Measurements from ENCODE around the gene FZR1.

FZR1 gene

DNA sequence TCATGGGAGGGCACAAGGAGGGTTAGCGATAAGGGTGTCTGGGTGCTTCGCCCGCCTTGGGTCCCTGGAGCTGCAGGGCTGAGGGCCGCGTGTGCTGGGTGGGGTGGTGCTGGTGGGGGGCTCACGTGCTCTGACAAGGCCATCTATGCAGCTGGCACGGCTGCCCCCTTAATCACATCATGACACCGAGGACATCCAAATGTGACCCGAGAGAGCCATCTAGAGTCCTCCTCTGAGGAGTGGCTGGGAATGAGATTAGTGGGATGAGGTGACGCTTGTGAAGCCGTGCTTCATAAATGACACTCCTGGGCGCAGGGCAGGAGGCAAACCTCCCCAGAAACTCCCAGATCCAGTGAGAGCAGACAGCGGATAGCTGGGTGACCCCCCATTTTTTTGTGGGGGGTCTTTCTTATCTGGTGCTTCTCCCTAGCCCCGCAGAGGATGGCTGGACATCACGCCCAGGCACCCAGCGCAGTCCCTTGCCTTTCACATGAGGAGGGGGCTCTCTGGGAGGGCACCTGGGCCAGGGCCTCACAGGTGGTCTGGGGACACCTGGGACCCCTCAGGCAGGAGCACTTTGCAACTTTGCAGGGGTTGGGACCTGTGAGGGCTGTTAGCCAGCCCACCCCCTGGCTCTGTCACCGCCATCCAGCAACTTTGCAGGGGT lies 6.6 kb downstream of the FZR1 start:
- DNase-seq (ENCODE audit: extremely low read depth in 1 of 2, low read depth in 1 of 2), result no peak

DNA sequence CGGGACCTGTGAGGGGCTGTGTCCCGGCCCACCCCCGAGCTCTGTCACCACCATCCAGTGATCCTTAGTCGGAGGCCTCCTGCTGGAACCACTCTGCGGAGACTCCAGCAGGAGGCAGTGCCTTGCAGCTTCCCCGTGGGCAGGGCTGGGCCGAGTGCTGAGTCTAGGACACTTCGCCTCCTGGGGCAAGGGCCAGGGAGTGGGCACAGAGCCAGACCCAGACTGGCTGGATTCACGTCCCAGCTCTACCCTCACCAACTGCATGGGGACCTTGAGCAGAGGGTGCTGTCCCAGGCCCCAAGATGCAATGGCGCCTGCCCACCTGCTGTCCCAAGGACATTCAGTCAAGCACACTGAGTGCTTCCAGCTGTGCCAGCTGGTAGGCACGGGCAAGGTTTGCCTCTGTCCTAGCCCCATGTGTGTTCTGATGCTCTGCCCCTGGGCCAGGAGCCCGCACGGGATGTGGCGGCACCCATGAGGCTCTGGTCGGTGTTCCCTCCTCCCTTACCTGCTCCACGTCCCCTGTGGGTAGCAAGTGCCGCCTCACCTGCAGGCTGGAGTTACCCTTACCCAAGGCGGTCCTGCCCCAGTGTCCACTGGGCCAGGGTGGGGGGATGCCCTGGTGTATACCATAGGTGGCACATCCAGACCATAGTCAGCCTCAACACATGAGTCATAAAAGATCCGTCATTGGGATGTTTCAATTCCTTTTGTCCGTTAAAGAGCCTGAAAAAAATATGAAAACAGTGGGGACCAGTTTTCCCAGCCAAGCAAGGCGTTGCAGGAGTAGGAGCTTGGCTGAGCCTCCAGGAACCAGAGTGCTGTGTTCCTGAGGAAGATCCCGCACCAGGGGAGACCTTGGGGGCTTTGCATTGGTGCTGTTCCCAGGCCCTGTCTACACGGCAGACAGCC lies 7.4 kb downstream of the FZR1 start:
- no peak for DNase-seq (ENCODE audit: extremely low read depth in 1 of 2, low read depth in 1 of 2)

DNA sequence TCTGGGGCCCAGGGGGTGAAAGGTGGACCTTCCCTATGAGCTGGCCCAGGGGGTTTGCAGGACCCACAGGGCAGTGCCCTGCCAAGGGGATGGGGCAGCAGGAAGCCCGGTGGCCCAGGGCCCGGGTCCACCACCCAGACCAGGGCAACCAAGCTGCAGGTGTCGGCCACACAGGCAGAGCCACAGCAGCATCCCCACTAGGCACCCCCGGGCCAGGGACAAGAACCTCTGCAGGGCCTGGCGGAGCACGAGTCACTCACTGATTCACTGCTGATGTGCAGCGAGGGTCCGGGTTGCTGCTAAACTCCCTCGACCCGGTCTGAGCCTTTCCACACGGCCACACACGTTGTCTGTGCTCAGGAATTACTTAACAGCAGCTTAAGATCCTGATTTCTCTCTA lies 8.8 kb downstream of the FZR1 start:
- DNase-seq (ENCODE audit: extremely low read depth in 1 of 2, low read depth in 1 of 2), result no peak

DNA sequence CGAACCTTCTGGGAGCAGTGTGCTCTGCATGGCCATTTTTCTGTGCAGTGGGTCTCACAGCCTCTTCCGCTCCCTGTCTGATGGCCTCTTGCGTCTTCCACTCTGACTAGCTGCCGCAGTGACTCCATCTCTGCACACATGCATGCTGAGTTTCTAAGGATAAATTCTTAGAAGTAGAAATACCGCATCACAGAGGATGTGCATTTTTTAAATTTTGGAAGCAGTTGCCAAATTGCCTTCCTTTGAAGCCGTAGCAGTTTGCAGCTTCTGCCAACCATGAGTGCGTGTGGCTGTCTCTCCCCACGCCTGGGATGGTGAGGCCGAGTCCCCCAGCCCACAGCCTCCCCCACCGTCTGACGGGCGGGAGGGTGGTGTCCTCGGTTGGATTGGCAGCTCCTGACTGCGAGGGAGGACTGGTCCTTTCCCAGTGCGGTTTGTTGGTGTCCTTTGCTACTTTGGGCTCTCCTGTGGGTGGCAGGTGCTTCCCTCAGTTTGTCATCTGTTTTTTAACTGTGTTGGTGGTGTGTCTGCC lies 9.8 kb downstream of the FZR1 start:
- no peak for DNase-seq (ENCODE audit: extremely low read depth in 1 of 2, low read depth in 1 of 2)

DNA sequence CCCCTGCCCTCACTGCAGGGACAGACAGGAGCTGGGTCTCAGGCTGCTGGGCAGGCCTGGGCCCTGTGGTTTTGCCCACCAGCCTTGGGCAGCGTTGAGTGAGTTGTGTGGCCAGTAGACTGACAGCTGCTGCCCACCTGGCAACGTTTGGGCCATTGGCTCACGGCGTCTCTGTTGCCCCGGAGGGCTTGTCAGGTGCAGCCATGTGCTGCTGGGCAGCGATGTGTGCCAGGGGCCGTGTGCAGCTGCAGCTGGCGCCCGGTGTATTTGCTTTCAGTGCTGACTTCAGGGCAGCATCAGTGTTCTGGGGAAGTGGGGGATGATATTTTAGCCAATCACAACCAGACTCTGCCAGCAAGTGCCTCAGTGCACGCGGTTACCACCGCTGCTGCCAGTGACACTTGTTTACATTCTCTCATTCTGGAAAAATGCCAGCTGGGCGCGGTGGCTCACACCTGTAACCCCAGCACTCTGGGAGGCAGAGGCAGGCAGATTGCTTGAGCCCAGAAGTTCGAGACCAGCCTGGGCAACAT lies 10.6 kb downstream of the FZR1 start:
- no peak for DNase-seq (ENCODE audit: extremely low read depth in 1 of 2, low read depth in 1 of 2)

DNA sequence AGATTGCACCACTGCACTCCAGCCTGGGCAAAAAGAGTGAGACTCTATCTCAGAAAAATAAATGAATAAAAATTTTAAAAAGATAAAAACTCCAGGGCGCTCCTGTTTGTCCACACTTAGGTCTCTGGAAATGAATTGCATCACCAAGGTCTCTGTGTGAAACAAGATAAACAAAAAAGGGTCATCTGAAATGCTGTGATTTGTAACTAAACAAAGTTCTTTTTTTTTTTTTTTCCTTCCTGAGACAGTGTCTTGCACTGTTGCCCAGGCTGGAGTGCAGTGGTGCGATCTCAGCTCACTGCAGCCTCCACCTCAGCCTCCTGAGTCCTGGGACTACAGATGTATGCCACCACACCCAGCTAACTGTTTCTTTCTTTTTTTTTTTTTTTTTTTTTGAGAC lies 11.5 kb downstream of the FZR1 start:
- no peak for DNase-seq (ENCODE audit: extremely low read depth in 1 of 2, low read depth in 1 of 2)

DNA sequence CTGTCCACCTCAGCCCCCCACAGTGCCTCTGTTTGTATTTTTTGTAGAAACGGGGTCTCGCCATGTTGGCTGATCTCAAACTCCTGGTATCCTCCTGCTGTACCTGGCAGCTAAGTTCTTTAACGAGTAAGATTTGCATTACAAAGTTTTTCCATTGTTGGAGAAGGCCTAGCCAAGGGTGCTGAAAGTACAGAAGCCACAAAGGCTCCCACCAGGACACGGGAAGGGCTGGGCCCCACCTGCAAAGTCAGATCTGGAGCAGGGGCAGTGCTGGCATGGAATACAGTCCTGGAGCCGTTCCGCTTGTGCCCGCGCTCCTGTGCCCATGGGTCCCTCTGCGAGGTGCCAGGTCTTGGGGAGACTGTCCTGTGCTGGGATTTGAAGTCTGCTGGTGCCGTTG lies 12.1 kb downstream of the FZR1 start:
- no peak for DNase-seq (ENCODE audit: extremely low read depth in 1 of 2, low read depth in 1 of 2)

DNA sequence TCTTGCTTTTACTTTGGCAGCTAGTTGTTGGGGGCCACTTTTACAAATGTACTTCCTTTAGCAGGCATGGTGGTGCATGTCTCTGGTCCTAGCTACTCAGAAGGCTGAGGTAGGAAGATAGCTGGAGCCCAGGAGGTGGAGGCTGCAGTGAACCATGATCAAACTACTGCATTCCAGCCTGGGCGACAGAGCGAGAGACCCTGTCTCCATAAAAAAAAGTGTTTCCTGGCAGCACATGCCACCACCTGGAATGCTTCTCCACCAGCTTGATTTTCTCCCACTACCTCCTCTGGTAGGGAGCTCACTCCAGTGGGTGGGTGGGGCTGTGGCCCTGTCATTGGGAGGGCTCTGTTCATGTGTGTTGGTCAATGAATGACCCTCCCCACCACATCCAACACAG lies 12.5 kb downstream of the FZR1 start:
- DNase-seq (ENCODE audit: extremely low read depth in 1 of 2, low read depth in 1 of 2), result no peak

DNA sequence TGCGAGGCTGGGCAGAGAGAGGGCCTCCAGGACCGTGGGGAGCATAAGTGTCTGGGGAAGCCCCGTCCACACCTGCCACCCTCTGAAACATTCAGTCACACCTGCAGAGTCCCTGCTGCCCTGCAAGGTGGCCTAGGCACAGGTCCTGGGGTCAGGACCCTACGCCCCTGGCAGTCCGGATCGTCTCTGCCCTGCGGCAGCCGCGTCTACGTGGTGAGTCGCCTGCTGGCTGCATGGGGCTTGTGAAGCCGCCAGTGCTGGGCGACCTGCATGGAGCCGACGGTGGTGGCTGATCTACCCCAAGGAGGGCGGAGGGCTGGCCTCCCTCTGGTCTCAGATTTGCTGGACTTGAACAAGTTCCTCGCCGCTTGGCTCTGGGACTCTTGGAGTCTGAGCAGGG lies 13.0 kb downstream of the FZR1 start:
- DNase-seq (ENCODE audit: extremely low read depth in 1 of 2, low read depth in 1 of 2), result no peak

DNA sequence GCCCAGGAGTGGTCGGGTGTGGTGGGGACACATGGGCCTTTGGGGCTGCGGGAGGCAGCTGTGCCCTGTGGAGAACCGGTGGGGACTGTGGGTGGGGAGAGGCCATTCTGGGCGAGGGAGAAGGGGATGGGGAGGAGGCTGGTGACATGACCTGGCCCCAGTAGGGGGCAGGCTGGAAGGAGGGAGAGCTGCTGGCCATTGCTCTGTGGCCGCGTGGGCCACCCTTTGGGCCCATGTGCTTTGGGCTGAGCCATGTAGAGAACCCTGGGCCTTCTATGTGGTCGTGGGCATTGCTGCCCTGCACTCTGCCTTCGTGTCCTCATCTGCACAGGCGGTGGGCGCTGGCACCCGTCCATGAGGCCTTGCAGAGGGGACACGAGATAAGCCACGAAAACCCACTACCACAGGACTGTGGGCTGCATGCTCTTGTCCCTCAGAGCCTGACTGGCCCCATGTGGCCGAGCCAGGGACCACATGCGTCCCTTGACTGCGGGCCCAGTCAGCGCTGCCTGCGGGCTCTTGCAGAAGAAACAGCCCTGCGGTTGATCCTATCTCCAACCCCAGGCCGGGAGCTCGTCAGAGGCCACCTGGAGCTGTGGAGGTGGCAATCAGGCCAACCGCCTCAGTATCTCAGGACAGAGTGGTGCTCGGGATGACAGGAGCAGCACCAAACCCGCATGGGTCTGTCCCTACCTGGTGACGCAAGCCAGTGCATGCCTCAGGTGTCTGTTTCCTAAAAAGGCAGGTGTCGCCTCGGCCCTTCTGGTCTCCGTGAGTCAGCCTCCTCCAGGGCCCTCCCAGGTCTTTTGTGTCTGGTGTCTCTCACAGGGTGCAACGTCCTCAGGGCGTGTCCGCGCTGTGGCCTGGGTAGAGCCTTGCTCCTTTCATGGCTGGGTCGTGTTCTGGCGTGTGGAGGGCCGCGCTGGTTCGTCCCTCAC lies 14.3 kb downstream of the FZR1 start:
- no peak for DNase-seq (ENCODE audit: extremely low read depth in 1 of 2, low read depth in 1 of 2)

DNA sequence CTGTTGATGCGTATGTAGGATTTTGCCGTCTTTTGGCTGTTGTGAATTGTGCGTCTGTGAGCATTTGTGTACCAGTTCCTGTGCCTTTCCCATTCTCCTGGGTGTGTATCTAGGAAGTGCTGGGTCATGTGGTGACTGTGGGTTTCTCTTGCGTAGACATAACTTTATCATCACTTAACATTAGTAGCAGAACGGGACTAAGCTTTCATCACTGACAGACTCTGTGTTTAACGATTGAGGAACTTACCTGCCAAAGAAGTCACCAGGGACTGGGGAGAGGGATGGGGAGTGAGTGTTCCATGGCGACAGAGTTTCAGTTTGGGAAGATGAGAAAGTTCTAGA lies 15.0 kb downstream of the FZR1 start:
- no peak for DNase-seq (ENCODE audit: extremely low read depth in 1 of 2, low read depth in 1 of 2)

DNA sequence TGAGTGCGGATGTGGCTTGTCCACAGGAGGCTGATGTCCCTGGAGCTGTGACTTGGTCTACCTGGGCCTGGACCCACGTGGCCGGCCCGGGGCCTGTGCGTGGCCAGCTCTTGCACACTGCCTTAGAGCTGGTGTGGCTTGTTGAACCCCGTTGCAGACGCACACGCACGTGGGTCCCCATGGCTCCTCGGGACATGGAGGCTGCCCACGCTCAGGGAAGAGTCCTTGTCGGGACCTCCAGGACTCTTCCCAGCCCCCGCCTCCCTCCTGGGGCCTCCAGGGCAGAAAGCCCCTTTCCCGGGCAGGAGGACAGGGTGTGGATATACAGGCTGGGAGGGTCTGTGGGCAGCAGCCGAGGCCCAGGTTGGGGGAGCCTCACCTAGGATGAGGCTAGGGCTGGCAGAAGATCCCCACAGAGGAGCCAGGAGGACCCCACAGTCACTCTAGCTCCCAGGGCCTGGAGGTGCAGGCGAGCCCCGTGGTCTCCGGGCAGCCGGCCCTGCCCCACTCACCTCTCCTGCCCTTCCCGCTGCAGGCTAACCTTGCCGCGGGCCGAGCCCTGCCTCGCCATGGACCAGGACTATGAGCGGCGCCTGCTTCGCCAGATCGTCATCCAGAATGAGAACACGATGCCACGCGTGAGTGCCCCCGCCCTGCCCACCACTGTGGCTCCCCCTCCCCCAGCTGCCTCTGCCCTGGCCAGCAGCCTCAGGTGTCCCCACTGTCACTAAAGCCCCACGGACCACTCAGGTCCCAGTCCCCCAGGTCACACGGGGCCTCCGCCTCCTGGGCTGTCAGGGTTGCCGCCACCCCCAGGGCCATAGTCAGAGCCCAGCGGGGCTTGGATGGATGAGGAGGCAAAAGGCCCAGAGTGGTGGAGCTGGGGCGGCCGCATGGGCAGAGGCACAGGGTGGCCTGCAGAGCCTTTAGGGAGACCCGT lies 16.6 kb downstream of the FZR1 start:
- DNase-seq (ENCODE audit: extremely low read depth in 1 of 2, low read depth in 1 of 2), result no peak

DNA sequence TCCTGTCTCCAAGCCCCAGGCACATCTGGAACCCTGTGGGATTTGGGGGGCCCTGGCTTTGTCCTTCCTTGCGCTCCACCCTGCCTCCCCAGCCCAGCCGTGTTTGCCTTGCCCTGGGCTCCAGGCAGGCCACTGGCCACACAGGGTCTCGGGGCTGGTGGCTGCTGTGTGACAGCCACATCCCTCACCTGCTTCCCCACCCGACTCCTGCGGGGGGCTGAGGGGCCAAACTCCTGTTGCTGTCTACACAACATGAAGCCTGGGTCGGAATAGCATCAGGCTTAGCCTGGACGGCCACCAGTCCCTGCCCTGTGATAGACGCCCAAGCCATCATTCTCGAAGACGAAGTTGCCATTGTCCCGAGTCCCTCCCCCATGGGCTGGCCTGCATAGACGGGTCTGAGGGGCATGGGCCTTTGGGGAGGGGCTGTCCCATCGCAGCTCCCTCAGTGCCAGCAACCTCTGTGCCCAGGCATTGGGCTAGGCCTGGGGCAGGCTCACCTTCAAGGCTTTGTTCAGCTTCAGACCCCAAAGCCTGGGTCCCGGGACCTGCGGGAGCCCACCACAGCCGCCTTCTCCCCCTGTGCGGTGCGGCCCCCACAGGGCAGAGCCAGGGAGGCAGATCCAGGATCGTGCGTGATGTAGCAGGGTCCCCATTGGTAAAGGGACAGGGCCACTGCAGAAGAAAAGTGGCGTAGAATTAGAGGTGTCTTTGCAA lies 17.4 kb downstream of the FZR1 start:
- DNase-seq (ENCODE audit: extremely low read depth in 1 of 2, low read depth in 1 of 2), result no peak

DNA sequence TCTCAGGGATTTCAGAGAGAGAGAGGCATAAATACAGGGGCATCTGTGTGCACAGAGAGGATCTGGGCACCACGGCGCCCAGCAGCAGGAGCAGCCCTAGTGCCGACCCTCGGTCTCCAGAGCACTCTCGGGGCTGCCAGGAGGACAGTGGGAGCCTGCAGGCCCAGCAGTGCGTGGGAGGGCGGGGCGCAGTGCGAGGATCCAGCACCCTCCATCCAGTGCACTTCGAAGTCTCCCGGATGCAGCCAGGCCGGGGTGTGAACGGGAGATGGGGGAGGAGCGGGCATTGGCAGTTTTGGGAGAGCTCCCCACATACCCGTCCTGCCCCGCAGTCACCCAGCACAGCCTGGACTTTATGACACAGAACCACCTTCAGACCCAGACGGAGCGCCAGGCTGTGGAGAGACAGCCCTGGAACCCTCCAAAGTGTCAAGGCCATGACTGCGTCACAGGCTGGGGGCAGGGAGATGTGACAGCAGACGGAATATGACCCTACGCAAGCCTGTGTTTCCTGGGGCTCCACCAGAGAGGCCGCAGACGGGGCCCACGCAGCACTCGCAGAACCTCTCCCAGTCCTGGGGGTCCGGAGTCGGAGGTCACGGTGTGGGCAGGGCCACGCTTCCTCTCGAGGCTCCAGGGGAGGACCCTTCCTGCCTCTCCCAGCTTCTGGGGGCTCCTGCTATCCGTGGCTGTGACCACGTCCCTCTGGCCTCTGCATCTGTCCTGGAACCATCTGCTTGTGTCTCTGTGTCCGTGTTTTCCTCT lies 18.1 kb downstream of the FZR1 start:
- DNase-seq (ENCODE audit: extremely low read depth in 1 of 2, low read depth in 1 of 2), result no peak

DNA sequence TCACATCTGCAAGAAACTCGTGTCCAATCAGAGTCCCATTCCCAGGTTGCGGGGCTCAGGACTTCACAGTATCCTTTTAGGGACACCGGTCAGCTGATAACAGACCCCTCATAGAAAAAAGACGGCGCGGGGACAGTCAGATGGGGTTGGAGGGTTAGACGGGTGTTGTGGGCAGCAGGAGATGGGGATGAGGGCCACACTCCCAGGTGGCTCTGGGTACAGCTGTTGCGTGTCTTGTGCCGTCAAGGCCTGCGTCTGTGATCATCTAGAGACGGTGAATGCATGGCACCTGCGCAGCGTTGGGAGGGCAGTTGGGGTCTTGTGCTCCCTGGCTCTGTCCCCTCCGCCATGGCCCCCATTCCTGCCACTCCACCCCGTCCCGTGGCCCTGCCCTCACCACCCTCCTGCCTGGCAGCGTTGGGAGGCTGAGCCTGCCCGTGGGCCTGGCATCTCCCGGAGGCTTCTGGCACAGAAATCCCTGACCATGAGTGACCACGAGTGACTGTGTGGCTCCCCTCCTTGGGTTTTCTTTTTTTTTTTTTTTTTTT lies 18.9 kb downstream of the FZR1 start:
- DNase-seq (ENCODE audit: extremely low read depth in 1 of 2, low read depth in 1 of 2), result no peak

DNA sequence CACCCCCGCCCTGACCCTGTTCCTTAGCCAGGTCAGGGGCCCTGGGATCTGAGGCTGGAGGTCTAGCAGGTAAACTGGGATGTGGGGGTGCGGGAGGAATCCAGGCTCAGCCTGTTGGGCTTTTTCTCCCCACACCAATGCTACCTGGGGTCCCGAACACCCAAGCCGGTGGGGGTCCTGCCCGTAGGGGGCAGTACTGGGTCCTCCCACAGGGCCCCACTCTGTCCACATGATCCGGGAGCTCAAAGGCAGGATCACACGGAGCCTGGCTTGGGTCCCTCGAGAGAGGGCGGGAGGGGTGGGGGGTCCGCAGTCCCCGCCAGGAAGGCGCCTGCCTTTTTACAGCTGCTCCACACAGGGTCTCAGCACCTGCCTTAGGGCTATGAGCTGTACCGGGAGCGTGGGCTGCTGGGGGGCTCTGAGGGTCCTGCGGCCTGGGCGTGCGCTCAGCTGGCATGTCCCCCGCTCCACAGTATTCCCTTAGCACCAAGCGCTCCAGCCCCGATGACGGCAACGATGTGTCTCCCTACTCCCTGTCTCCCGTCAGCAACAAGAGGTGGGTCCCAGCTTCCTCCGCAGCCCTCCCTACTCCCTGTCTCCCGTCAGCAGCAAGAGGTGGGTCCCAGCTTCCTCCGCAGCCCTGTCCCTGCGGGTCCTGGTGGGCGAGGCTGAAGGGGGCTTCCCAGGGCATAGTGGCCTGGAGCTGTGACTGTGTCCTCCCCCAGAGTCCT lies 20.6 kb downstream of the FZR1 start:
- no peak for DNase-seq (ENCODE audit: extremely low read depth in 1 of 2, low read depth in 1 of 2)

DNA sequence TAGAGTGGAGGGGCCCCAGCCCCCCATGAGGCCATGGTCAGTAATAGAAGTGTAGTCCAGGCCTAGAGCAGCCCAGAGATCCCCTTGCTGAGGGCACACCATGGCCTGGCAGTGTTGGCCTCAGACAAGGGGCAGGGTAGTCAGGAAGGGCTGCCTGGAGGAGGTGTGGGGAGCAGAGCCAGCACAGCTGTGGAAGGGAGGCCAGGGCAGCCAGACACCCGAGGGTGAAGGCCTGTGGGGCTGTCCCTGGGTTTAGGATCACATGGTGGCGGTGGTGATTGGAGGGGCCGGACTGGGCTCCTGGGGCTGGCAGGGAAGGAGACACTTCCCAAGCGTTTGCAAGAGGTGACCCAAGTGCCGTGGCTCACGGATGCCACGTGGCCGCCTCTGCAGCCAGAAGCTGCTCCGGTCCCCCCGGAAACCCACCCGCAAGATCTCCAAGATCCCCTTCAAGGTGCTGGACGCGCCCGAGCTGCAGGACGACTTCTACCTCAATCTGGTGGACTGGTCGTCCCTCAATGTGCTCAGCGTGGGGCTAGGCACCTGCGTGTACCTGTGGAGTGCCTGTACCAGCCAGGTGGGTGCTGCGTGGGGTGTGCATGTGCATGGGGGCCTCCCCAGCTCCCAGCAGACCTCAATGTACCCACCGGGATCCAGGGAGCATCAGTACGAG lies 21.3 kb downstream of the FZR1 start:
- no peak for DNase-seq (ENCODE audit: extremely low read depth in 1 of 2, low read depth in 1 of 2)
